GM21390 (cell line): ENCODE results near the gene PCDHA10.
"Not testable (repeated sequence)": the region's sequence is repeated elsewhere in the genome, so short reads cannot be mapped to it uniquely, and the experiment has no call there.

ENCODE experiments used
- ATAC-seq: cut with Tn5 transposase; IDR thresholded peaks from one replicate; pipeline ENCODE4 v1.9.1; 2021; ENCODE audit not compliant: unreplicated experiment

Gene PCDHA10

DNA sequence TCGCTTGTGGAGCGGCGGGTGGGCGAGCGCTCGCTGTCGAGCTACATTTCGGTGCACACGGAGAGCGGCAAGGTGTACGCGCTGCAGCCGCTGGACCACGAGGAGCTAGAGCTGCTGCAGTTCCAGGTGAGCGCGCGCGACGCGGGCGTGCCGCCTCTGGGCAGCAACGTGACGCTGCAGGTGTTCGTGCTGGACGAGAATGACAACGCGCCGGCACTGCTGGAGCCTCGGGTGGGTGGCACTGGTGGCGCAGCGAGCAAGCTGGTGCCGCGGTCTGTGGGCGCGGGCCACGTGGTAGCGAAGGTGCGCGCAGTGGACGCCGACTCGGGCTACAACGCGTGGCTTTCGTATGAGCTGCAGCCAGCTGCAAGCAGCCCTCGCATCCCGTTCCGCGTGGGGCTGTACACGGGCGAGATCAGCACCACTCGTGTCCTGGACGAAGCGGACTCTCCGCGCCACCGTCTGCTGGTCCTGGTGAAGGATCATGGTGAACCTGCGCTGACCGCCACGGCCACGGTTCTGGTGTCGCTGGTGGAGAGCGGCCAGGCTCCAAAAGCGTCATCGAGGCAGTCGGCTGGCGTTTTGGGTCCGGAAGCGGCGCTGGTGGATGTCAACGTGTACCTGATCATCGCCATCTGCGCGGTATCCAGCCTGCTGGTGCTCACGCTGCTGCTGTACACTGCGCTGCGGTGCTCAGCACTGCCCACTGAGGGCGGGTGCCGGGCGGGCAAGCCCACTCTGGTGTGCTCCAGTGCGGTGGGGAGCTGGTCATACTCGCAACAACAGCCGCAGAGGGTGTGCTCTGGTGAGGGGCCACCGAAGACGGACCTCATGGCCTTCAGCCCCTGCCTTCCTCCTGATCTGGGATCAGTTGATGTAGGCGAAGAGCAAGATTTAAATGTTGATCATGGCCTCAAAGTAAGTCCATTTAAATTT is 12.6 kb upstream of the PCDHA10 start:
- ATAC-seq: no peak

DNA sequence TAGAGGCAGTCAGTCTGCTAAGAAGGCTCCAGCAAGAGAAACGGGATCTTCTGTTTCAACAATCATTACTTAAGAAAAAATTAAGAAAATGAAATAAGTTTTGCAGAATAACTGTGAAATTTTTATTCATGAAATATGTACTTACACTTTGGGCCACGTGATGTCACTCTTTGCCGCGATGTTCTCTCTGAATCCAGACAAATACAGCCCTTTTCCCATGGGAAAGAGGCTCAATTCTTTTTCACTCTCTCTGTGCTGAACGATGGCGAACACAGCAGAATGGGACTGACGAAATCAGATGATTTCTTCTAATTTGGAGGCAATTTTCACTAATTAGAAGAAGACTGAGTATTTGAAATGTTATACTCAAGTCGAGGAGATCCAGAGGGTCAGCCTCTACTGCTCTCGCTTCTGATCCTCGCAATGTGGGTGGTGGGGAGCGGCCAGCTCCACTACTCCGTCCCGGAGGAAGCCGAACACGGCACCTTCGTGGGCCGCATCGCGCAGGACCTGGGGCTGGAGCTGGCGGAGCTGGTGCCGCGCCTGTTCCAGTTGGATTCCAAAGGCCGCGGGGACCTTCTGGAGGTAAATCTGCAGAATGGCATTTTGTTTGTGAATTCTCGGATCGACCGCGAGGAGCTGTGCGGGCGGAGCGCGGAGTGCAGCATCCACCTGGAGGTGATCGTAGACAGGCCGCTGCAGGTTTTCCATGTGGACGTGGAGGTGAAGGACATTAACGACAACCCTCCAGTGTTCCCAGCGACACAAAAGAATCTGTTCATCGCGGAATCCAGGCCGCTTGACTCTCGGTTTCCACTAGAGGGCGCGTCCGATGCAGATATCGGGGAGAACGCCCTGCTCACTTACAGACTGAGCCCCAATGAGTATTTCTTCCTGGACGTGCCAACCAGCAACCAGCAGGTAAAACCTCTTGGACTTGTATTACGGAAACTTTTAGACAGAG is 7.3 kb upstream of the PCDHA10 start, which contains the start of gene PCDHA9:
TSS of gene PCDHA9 (plus strand) at position 244 of the 964 bp plus-strand sequence. CDS start at position 358, 114 bp downstream.
- ATAC-seq: not testable (repeated sequence)

DNA sequence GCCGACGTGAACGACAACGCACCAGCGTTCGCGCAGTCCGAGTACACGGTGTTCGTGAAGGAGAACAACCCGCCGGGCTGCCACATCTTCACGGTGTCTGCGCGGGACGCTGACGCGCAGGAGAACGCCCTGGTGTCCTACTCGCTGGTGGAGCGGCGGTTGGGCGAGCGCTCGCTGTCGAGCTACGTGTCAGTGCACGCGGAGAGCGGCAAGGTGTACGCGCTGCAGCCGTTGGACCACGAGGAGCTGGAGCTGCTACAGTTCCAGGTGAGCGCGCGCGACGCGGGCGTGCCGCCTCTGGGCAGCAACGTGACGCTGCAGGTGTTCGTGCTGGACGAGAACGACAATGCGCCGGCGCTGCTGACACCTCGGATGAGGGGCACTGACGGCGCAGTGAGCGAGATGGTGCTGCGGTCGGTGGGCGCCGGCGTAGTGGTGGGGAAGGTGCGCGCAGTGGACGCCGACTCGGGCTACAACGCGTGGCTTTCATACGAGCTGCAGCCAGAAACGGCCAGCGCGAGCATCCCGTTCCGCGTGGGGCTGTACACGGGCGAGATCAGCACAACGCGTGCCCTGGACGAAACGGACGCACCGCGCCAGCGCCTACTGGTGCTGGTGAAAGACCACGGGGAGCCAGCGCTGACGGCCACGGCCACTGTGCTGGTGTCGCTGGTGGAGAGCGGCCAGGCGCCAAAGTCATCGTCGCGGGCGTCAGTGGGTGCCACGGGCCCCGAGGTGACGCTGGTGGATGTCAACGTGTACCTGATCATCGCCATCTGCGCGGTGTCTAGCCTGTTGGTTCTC is 5.7 kb upstream of the PCDHA10 start:
- not testable (repeated sequence) for ATAC-seq

- no peak for ATAC-seq
Measured at GRCh38 chr5:140857177-140857986, 1.7 kb downstream of the PCDHA10 start.

DNA sequence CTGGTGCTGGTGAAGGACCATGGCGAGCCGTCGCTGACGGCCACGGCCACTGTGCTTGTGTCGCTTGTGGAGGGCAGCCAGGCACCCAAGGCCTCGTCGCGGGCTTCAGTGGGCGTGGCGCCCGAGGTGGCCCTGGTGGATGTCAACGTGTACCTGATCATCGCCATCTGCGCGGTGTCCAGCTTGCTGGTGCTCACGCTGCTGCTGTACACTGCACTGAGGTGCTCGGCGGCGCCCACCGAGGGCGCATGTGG is 2.2 kb downstream of the PCDHA10 start:
- no peak for ATAC-seq

DNA sequence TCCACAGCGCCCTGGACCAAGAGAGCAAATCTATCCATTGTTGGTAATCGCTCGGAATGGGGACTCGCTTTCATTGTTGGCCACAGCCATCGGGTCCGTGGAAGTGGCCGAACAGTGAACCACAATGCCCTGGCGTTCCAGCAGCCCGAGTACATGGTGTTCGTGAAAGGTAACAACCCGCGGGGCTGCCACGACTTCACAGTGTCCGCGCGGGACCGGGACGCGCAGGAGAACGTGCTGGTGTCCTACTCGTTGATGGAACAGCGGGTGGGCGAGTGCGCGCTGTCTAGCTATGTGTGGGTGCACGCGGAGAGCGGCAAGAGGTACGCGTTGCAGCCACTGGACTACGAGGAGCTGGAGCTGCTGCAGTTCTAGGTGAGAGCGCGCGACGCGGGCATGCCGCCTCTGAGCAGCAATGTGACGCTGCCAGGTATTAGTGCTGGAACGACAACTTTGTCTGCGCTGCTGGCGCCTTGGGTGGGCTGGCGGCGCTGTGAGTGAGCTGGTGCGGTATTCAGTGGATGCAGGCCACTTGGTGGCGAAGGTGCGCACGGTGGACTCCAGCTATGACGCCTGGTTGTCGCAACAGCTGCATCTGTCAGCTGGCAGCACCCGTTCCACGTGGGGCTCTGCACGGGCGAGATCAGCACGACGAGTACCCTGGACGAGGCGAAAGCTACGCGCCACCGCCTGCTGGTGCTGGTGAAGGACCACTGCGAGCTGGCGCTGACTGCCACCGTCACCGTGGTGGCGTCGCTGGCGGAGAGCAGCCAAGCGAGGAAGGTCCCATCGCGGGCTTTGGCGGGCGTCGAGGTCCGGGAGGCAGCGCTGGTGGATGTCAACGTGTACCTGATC is 7.0 kb downstream of the PCDHA10 start:
- ATAC-seq: no peak

DNA sequence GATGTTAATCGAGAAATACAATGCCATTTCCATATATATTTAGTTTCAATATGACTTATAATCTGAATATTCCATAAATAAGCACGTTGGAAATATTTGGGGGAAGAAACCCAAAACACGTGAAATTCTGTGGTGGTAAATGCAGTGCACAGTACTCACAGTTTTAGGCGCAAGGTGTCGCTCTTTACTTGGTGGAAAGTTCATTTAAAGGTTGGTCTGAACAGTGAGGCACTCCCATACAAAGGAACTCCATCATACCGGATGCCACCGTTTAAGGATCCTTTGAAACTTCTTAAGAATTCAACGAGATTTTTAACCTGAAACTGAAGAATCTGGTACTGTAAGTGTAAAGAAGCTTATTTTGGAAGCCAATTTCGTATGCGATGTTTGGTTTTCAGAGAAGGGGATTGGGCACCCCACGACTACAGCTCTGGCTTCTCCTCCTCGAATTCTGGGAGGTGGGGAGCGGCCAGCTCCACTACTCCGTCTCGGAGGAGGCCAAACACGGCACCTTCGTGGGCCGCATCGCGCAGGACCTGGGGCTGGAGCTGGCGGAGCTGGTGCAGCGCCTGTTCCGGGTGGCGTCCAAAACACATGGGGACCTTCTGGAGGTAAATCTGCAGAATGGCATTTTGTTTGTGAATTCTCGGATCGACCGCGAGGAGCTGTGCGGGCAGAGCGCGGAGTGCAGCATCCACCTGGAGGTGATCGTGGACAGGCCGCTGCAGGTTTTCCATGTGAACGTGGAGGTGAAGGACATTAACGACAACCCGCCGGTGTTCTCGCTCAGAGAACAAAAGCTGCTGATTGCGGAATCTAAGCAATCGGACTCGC is 13.2 kb downstream of the PCDHA10 start, which contains the start of gene PCDHA11:
TSS of gene PCDHA11 (plus strand) at position 237 of the 834 bp plus-strand sequence. CDS start at position 384, 147 bp downstream.
- no peak for ATAC-seq

DNA sequence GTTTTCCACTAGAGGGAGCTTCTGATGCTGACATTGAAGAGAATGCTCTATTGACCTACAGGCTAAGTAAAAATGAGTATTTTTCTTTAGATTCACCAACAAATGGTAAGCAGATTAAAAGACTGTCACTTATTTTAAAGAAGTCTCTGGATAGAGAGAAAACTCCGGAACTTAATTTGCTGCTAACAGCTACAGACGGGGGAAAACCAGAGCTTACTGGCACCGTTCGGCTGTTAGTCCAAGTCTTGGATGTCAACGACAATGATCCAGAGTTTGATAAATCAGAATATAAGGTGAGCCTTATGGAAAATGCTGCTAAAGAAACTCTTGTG is 13.8 kb downstream of the PCDHA10 start:
- ATAC-seq: no peak

GRCh38 chr5:140870221-140871201 is 14.8 kb downstream of the PCDHA10 start:
- ATAC-seq: no peak

DNA sequence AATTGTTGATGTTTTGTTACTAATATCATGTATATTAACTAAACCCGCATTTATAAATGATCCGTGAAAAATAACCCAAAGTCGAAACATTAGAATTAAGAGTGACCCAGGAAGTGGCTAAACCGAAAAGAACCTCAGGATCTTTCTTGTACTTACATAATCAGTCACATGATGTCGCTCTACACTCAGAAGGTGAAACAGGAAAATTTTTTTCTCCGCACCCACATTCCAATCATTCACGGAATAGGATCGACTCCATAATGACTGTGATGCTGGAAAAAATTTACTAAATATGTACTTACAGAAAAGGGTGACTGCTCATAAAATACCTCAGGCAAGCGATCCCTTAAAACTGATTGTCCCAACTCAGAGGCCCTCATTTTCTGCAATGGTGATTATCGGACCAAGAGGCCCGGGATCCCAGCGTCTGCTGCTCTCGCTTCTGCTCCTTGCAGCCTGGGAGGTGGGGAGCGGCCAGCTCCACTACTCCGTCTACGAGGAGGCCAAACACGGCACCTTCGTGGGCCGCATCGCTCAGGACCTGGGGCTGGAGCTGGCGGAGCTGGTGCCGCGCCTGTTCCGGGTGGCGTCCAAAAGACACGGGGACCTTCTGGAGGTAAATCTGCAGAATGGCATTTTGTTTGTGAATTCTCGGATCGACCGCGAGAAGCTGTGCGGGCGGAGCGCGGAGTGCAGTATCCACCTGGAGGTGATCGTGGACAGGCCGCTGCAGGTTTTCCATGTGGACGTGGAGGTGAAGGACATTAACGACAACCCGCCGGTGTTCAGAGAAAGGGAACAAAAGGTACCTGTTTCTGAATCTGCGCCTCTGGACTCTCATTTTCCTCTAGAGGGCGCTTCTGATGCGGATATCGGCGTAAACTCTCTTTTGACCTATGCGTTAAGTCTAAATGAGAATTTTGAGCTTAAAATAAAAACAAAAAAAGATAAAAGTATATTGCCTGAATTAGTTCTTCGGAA is 19.7 kb downstream of the PCDHA10 start, which contains the start of gene PCDHA12:
TSS of gene PCDHA12 (plus strand) at position 224 of the 981 bp plus-strand sequence. CDS start at position 389, 165 bp downstream.
- no peak for ATAC-seq

GRCh38 chr5:140876541-140877261 is 21.0 kb downstream of the PCDHA10 start:
- not testable (repeated sequence) for ATAC-seq

DNA sequence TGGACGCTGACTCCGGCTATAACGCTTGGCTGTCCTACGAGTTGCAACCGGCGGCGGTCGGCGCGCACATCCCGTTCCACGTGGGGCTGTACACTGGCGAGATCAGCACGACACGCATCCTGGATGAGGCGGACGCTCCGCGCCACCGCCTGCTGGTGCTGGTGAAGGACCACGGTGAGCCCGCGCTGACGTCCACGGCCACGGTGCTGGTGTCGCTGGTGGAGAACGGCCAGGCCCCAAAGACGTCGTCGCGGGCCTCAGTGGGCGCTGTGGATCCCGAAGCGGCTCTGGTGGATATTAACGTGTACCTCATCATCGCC is 21.5 kb downstream of the PCDHA10 start:
- ATAC-seq: no peak

- no peak for ATAC-seq
Measured at GRCh38 chr5:140881889-140882590, 26.3 kb downstream of the PCDHA10 start, which contains the start of gene PCDHA13. Gene PCDHA13, plus strand, starts transcription at chr5:140882124. Its CDS starts 145 bp downstream, at chr5:140882269.

DNA sequence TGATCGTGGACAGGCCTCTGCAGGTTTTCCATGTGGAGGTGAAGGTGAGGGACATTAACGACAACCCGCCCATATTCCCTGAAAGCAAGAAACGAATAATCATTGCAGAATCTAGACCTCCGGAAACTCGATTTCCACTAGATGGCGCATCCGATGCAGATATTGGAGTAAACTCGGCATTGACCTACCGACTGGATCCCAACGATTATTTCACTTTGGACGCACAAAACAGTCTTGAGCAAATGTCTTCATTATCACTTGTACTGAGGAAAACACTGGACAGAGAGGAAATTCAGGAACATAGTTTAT is 26.8 kb downstream of the PCDHA10 start:
- ATAC-seq: no peak

- no peak for ATAC-seq
Measured at GRCh38 chr5:140883373-140883772, 27.7 kb downstream of the PCDHA10 start.
